ENCODE measurements around the gene CYSTM1.

The CYSTM1 gene

GRCh38 chr5:140208065-140208464, 33.1 kb downstream of the CYSTM1 start:
- DNase-seq (ENCODE audit: low read depth in 2 of 2) = no peak

GRCh38 chr5:140213370-140213983, 38.5 kb downstream of the CYSTM1 start:
- DNase-seq (ENCODE audit: low read depth in 2 of 2) = no peak

GRCh38 chr5:140214831-140215230, 39.8 kb downstream of the CYSTM1 start:
- DNase-seq (ENCODE audit: low read depth in 2 of 2) = no peak

GRCh38 chr5:140215276-140215675, 40.3 kb downstream of the CYSTM1 start:
- no peak for DNase-seq (ENCODE audit: low read depth in 2 of 2)

GRCh38 chr5:140216478-140217074, 41.6 kb downstream of the CYSTM1 start:
- DNase-seq (ENCODE audit: low read depth in 2 of 2) = no peak

GRCh38 chr5:140217299-140218026, 42.5 kb downstream of the CYSTM1 start:
- no peak for DNase-seq (ENCODE audit: low read depth in 2 of 2)

- DNase-seq (ENCODE audit: low read depth in 2 of 2) = no peak
Measured at GRCh38 chr5:140219068-140219991, 44.3 kb downstream of the CYSTM1 start.

- no peak for DNase-seq (ENCODE audit: low read depth in 2 of 2)
Measured at GRCh38 chr5:140220032-140220697, 45.2 kb downstream of the CYSTM1 start.

- no peak for DNase-seq (ENCODE audit: low read depth in 2 of 2)
Measured at GRCh38 chr5:140220698-140221064, 45.7 kb downstream of the CYSTM1 start.

GRCh38 chr5:140221697-140222223, 46.8 kb downstream of the CYSTM1 start:
- no peak for DNase-seq (ENCODE audit: low read depth in 2 of 2)

- DNase-seq (ENCODE audit: low read depth in 2 of 2) = no peak
Measured at GRCh38 chr5:140222416-140222815, 47.4 kb downstream of the CYSTM1 start.

- DNase-seq (ENCODE audit: low read depth in 2 of 2) = no peak
Measured at GRCh38 chr5:140223567-140223966, 48.6 kb downstream of the CYSTM1 start.

- no peak for DNase-seq (ENCODE audit: low read depth in 2 of 2)
Measured at GRCh38 chr5:140224658-140225057, 49.7 kb downstream of the CYSTM1 start.

- DNase-seq (ENCODE audit: low read depth in 2 of 2) = no peak
Measured at GRCh38 chr5:140225396-140225795, 50.4 kb downstream of the CYSTM1 start.

- DNase-seq (ENCODE audit: low read depth in 2 of 2) = no peak
Measured at GRCh38 chr5:140227046-140227445, 52.1 kb downstream of the CYSTM1 start.

GRCh38 chr5:140228364-140228837, 53.4 kb downstream of the CYSTM1 start:
- no peak for DNase-seq (ENCODE audit: low read depth in 2 of 2)

- no peak for DNase-seq (ENCODE audit: low read depth in 2 of 2)
Measured at GRCh38 chr5:140230373-140230772, 55.4 kb downstream of the CYSTM1 start.

GRCh38 chr5:140232731-140233130, 57.7 kb downstream of the CYSTM1 start:
- no peak for DNase-seq (ENCODE audit: low read depth in 2 of 2)

GRCh38 chr5:140234377-140234989, 59.5 kb downstream of the CYSTM1 start:
- no peak for DNase-seq (ENCODE audit: low read depth in 2 of 2)

- DNase-seq (ENCODE audit: low read depth in 2 of 2) = no peak
Measured at GRCh38 chr5:140235791-140236551, 61.0 kb downstream of the CYSTM1 start.

All from stimulated activated CD8-positive, alpha-beta memory T cell treated with anti-CD3 and anti-CD28 coated beads, Interleukin-15, amount 100 ng/mL, for 48 hours (primary cell).